Measurements from ENCODE around the gene CARD11. TPM values are rescaled to one million over a fixed set of nuclear protein-coding genes. Genes with fewer than 3 reads are reported as not detected.

The CARD11 gene
- total and polyA plus RNA-seq, 2 donors (not counting 1 experiment from before 2014, with no cell fraction given), result 0.02 TPM; not detected in 1

DNA sequence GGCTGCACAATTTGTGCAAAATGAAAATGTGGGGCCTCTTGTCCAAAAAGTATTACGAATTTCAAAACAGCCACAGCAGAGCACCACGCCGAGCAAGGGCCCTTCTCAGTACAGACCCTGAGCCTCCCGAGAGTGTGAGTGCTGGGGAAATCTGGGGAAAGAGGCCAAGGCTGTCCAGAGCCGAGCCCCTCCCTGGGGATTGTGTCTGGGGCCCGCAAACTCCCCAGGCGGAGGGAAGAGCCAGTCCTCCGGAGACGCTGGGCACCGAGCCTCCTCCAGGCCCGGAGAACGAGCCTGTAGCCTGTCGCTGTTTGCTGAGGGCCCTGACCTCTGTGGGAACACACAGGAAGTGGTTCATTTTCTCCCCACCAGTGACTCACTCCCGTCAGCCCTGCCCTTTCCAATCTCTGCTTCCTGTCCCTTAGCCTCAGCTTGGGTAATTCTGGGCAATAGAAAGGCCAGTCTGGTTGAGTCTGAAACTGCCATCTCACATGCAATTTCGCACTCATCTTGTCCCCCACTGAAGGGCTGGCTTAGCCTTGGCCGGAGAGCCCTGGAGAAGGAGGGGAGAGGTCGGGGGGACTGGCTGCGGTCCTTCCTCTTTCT is 180.1 kb downstream of the CARD11 start:
- Histone ChIP-seq H3K4me1 (ENCODE audit: control insufficient read depth, extremely low read depth, insufficient read depth, low read length) (peaks cover 13% of the 10 kb centered on the region), H3K4me3 (replicated peaks in 1 of 4; ENCODE audit: control extremely low read depth in 1 of 4, insufficient read depth in 1 of 4, low read depth in 3 of 4, low read length in 4 of 4) (peak overlapping the region in 2 of 4 experiments; percentile 34 to 45), H3K9ac (ENCODE audit: insufficient read depth, low read length) (peak overlapping the region; percentile 69), H3K9me3 (ENCODE audit: control insufficient read depth, insufficient read depth, low read depth, low read length) (no peaks in the 10 kb centered on the region), H4K20me1 (ENCODE audit: control insufficient read depth, extremely low read depth, insufficient read depth, low read length) (no peaks in the 10 kb centered on the region), H3K27ac (ENCODE audit: insufficient read depth, low read length) (peak overlapping the region; percentile 90), H3K4me2 (ENCODE audit: extremely low read depth, insufficient read depth, low read length) (peak overlapping the region; percentile 84), H3K36me3 (ENCODE audit: control insufficient read depth, insufficient read depth, low read length) (no peaks in the 10 kb centered on the region), H2AFZ (ENCODE audit: low read length) (peak overlapping the region; percentile 41), H3K79me2 (ENCODE audit: control insufficient read depth, insufficient read depth, low read length) (no peaks in the 10 kb centered on the region), H3K27me3 (ENCODE audit: control insufficient read depth, insufficient read depth, low read length) (no peaks in the 10 kb centered on the region)
- peak; percentile 97 to 98 for DNase-seq (ENCODE audit: low read depth in 2 of 2)
- TF ChIP-seq, protein P1, sequence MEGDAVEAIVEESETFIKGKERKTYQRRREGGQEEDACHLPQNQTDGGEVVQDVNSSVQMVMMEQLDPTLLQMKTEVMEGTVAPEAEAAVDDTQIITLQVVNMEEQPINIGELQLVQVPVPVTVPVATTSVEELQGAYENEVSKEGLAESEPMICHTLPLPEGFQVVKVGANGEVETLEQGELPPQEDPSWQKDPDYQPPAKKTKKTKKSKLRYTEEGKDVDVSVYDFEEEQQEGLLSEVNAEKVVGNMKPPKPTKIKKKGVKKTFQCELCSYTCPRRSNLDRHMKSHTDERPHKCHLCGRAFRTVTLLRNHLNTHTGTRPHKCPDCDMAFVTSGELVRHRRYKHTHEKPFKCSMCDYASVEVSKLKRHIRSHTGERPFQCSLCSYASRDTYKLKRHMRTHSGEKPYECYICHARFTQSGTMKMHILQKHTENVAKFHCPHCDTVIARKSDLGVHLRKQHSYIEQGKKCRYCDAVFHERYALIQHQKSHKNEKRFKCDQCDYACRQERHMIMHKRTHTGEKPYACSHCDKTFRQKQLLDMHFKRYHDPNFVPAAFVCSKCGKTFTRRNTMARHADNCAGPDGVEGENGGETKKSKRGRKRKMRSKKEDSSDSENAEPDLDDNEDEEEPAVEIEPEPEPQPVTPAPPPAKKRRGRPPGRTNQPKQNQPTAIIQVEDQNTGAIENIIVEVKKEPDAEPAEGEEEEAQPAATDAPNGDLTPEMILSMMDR (conservative IDR thresholded peaks at IDR 0.05 in 1 of 2, IDR thresholded peaks at IDR 0.05 in 1 of 2; ENCODE audit: low read depth in 1 of 2, low read length in 2 of 2), result no peak
- no peak for TF ChIP-seq EZH2 (IDR thresholded peaks at IDR 0.05; ENCODE audit: low read length, missing control alignments)

DNA sequence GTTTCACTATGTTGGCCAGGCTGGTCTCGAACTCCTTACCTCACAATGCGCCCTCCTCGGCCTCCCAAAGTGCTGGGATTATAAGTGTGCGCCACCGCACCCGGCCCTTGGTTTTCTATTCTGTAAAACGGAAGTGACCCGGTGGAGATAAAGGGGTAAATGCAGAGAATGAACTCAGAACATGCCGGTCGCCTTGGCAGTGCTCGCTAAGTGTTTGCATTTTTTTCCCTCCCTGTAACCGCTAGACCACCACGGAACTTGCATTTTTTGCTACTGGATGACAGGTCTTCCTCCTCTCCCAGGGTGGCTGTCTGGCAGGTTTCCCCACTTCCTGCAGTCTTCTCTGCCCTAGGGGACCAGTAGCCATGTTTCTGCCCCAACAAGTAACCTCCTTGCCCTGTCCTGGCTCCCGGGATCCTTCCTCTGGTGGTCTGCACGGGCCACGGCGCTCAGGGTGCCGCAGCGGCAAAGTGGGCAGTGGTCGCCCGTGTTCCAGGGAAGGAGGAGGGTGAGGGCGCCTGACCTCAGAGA is 180.8 kb downstream of the CARD11 start:
- Histone ChIP-seq H4K20me1 (ENCODE audit: control insufficient read depth, extremely low read depth, insufficient read depth, low read length) (no peaks in the 10 kb centered on the region), H3K4me1 (ENCODE audit: control insufficient read depth, extremely low read depth, insufficient read depth, low read length) (peaks cover 13% of the 10 kb centered on the region), H2AFZ (ENCODE audit: low read length) (peak overlapping the region; percentile 41), H3K27me3 (ENCODE audit: control insufficient read depth, insufficient read depth, low read length) (no peaks in the 10 kb centered on the region), H3K9ac (ENCODE audit: insufficient read depth, low read length) (peak overlapping the region; percentile 69), H3K27ac (ENCODE audit: insufficient read depth, low read length) (peak overlapping the region; percentile 90), H3K4me2 (ENCODE audit: extremely low read depth, insufficient read depth, low read length) (peak overlapping the region; percentile 84), H3K9me3 (ENCODE audit: control insufficient read depth, insufficient read depth, low read depth, low read length) (no peaks in the 10 kb centered on the region), H3K4me3 (replicated peaks in 1 of 4; ENCODE audit: control extremely low read depth in 1 of 4, insufficient read depth in 1 of 4, low read depth in 3 of 4, low read length in 4 of 4) (peak overlapping the region in 1 of 4 experiments; percentile 45), H3K79me2 (ENCODE audit: control insufficient read depth, insufficient read depth, low read length) (no peaks in the 10 kb centered on the region), H3K36me3 (ENCODE audit: control insufficient read depth, insufficient read depth, low read length) (no peaks in the 10 kb centered on the region)
- DNase-seq (ENCODE audit: low read depth in 2 of 2), result peak; percentile 45 to 95
- TF ChIP-seq EZH2 (IDR thresholded peaks at IDR 0.05; ENCODE audit: low read length, missing control alignments), result no peak

DNA sequence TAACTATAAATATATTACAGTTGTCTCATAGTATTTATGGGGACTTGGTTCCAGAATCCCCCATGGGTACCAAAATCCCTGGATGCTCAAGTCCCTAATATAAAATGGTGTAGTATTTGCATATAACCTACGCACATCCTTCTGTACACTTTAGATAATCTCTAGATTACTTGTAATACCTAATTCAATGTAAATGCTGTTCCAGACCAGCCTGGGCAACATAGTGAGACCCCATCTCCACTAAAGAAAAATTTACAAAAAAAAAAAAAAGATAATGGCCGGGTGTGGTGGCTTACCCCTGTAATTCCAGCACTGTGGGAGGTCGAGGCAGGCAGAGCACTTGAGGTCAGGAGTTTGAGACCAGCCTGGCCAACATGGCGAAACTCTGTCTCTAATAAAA is 182.2 kb downstream of the CARD11 start:
- no peak overlapping the region for H3K27ac ChIP-seq (ENCODE audit: insufficient read depth, low read length)
- no peak overlapping the region for H3K9ac ChIP-seq (ENCODE audit: insufficient read depth, low read length)
- no peaks in the 10 kb centered on the region for H3K36me3 ChIP-seq (ENCODE audit: control insufficient read depth, insufficient read depth, low read length)
- no peaks in the 10 kb centered on the region for H4K20me1 ChIP-seq (ENCODE audit: control insufficient read depth, extremely low read depth, insufficient read depth, low read length)
- H3K4me2 ChIP-seq (ENCODE audit: extremely low read depth, insufficient read depth, low read length), result no peak overlapping the region
- no peaks in the 10 kb centered on the region for H3K79me2 ChIP-seq (ENCODE audit: control insufficient read depth, insufficient read depth, low read length)
- no peak overlapping the region for H2AFZ ChIP-seq (ENCODE audit: low read length)
- TF ChIP-seq, protein P1 (conservative IDR thresholded peaks at IDR 0.05 in 1 of 2, IDR thresholded peaks at IDR 0.05 in 1 of 2; ENCODE audit: low read depth in 1 of 2, low read length in 2 of 2), result no peak
- TF ChIP-seq EZH2 (IDR thresholded peaks at IDR 0.05; ENCODE audit: low read length, missing control alignments), result no peak
- H3K9me3 ChIP-seq (ENCODE audit: control insufficient read depth, insufficient read depth, low read depth, low read length), result no peaks in the 10 kb centered on the region
- no peak overlapping the region for H3K4me3 ChIP-seq (replicated peaks in 1 of 4; ENCODE audit: control extremely low read depth in 1 of 4, insufficient read depth in 1 of 4, low read depth in 3 of 4, low read length in 4 of 4)
- peaks cover 13% of the 10 kb centered on the region for H3K4me1 ChIP-seq (ENCODE audit: control insufficient read depth, extremely low read depth, insufficient read depth, low read length)
- DNase-seq (ENCODE audit: low read depth in 2 of 2), result no peak
- no peaks in the 10 kb centered on the region for H3K27me3 ChIP-seq (ENCODE audit: control insufficient read depth, insufficient read depth, low read length)

All from fibroblast of lung (primary cell).